GM13976 (cell line): Measurements from ENCODE around the gene SNTG2.
"Not testable (repeated sequence)": the region's sequence is repeated elsewhere in the genome, so short reads cannot be mapped to it uniquely, and the experiment has no call there.

ENCODE experiments used
- DNase-seq: peaks from one replicate; pipeline ENCODE4 v3.0.0; 2012; ENCODE audit warnings: low spot score
- in situ Hi-C: fragments of 300-500 bp; cut with MboI; formaldehyde crosslinking; loops from one replicate; pipeline ENCODE4 v1.12.0; 2022; ENCODE audit warnings: low sequenced_read_pairs, mixed read lengths, inconsistent platforms; ENCODE audit not compliant: unreplicated experiment
- TF ChIP-seq, protein P1 (sequence below): IDR thresholded peaks from 2 replicates; pipeline ENCODE4 v1.5.1; 2012; ENCODE audit warnings: borderline replicate concordance, mild to moderate bottlenecking; ENCODE audit not compliant: insufficient read depth; ENCODE audit errors: extremely low read depth, missing control alignments, control extremely low read depth

Gene SNTG2

GRCh38 chr2:1101011-1101782 is 150.5 kb downstream of the SNTG2 start:
- TF ChIP-seq, protein P1, sequence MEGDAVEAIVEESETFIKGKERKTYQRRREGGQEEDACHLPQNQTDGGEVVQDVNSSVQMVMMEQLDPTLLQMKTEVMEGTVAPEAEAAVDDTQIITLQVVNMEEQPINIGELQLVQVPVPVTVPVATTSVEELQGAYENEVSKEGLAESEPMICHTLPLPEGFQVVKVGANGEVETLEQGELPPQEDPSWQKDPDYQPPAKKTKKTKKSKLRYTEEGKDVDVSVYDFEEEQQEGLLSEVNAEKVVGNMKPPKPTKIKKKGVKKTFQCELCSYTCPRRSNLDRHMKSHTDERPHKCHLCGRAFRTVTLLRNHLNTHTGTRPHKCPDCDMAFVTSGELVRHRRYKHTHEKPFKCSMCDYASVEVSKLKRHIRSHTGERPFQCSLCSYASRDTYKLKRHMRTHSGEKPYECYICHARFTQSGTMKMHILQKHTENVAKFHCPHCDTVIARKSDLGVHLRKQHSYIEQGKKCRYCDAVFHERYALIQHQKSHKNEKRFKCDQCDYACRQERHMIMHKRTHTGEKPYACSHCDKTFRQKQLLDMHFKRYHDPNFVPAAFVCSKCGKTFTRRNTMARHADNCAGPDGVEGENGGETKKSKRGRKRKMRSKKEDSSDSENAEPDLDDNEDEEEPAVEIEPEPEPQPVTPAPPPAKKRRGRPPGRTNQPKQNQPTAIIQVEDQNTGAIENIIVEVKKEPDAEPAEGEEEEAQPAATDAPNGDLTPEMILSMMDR, result no peak
- DNase-seq, result no peak
- in situ Hi-C loops, result no loop called here

- in situ Hi-C loops, result no loop called here
- TF ChIP-seq, protein P1, result no peak
These were observed 151.4 kb downstream of the SNTG2 start for GRCh38 chr2:1101982-1102590.

DNA sequence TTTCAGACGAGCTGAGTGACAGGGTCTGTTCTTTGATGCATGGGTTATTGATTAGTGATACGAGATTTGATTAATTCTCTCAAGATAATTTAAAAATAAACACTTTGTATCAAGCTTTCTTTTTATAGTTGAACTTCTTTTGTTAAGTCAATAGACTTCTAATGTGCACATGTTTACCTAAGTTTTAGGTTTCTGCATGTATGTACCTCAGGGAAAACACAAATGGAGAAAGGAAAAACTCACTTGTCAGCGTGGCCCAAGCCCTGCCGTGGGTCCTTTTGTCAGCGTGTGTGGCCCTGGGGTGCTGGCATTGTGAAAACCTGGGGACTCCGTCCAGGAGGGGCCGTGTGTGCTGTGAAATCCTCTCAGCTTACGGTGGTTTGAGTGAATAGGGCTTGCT is 153.7 kb downstream of the SNTG2 start:
- TF ChIP-seq, protein P1, result no peak
- DNase-seq, result no peak
- in situ Hi-C loops, result no loop called here

More at GRCh38 chr2:1101982-1102590, 151.4 kb downstream of the SNTG2 start:
- no peak for DNase-seq

- DNase-seq, result not testable (repeated sequence)
These were observed 155.7 kb downstream of the SNTG2 start for GRCh38 chr2:1106344-1106743.

GRCh38 chr2:1115843-1116539 is 165.3 kb downstream of the SNTG2 start:
- TF ChIP-seq, protein P1, result no peak
- in situ Hi-C loops, result no loop called here
- no peak for DNase-seq

More at GRCh38 chr2:1106344-1106743, 155.7 kb downstream of the SNTG2 start:
- in situ Hi-C loops, result not testable (repeated sequence)

DNA sequence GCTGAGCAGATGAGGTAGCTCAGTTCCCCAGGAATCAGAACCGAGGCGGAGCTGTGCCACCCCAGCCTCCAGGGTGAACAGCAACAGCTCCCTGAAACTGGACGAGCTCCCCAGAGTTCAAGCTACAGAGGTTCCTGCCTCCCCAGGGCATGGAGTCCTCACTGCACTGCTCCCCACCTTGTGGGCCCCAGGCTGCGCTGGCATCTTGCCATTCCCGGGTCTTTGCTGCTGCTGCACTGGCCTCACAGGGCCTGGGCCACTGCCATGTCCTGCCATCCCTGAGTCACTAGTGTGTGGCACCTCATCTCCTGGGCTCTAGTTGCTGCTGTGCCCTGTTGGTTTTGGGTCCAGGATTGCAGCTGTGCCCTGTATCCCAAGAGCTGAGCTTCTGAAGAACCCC is 166.9 kb downstream of the SNTG2 start:
- DNase-seq, result no peak
- in situ Hi-C loops, result no loop called here
- TF ChIP-seq, protein P1, result no peak

- no peak for DNase-seq
- in situ Hi-C loops, result no loop called here
- TF ChIP-seq, protein P1, result no peak
These were observed 174.6 kb downstream of the SNTG2 start for GRCh38 chr2:1125217-1125616.
